Measurements from ENCODE around the gene KDF1.

KDF1 gene

DNA sequence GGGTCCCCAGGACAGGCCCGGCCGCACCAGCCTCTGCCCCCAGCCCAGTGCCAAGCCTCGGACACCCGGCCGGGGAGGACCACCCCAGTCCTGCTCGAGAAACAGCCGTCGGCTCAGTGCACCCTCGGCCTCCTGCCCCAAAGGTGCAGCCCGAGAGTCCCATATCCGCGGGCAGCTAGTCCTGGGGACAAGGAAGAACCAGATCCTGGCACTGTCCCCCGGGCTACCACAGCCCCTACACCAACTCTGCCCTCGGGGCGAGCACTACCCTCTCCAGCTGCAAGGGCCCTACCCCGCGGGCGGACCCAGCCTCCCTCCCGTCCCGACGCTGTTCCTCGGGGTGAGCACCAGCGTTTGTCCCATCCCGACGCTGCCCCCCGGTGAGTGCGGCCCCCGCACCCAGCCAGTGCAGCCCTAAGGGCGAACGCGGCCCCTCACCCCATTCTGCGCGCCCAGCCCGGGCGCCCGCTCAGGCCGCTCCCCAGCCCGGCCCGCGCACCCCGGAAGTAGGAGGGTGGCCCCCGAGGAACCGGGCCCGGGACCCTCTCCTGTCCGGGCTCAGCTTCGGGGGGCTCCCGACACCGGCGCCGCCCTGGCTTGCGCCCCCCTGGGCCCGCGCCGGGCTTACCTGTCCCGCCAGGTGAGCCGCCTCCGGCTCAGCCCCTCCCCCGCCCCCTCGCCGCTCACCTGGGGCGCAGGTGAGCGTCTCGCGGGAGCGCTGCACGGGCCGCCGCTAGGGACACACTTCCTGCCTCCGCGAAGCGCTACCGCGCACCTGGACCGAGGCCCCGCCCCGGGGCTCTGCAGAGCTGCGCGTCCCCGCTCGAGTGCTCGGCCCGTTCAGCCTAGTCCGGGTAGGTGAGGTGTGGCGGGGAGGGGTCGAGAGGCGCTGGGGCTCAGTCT lies at the start of gene KDF1:
Gene KDF1, minus strand, starts transcription at position 747 of the 903 bp plus-strand sequence. CDS start 8,088 bp downstream, outside the sequence.
- DNase-seq (ENCODE audit: low read depth) = no peak

GRCh38 chr1:27009601-27010197 lies 49.4 kb upstream of the KDF1 start:
- no peak for DNase-seq (ENCODE audit: low read depth)

DNA sequence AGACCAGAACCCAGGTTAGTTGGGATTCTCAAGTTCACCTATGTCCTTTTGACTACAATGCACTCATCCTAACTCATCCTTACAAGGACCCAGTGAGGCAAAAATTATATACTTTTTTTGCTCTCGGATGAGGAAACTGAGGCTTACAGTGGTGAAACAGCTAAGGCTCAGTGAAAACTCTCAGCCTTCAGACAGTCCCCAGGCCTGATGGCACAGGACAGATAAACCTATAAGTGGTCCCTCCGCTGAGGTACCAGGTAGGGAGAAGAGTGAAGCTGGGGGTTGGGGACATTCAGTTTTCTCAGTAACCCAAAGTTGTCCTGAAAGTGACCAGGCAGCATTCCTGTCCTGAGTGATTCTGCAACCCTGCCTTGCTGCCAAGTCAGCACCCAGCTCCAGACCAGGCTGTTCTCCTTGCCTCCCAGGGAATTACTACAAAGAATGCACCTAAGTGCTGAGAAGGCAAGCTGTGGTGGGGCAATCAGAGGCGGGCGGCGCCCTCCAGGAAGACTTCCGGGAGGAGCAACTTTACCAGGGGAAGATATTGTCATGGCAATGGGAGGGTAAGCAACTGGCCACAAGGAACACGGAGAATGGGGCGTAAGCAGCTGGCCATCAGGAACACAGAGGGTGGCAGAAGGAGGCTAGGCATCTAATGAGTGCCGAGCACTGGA lies 47.8 kb upstream of the KDF1 start:
- no peak for DNase-seq (ENCODE audit: low read depth)

DNA sequence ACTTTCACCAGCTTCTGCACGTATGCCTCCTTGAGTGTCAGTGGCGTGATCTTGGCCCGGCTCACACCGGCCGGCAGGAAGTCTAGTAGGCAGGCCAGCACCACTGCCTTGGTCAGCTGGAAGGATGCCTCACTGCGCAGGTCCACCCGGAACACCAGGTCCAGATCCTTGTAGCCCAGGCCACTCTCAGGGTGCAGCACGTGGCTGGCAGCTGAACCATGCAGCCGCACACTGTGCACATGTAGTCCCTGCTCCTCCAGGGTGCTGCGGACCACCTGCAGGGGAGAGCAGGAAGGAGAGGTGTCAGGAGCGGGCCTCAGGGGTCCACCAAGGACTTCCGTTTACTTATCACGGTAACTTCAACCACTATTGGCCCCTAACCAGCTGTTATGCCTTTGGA lies 46.4 kb upstream of the KDF1 start:
- DNase-seq (ENCODE audit: low read depth) = no peak

- DNase-seq (ENCODE audit: low read depth) = no peak
These were observed 45.6 kb upstream of the KDF1 start for GRCh38 chr1:27005648-27006496.

DNA sequence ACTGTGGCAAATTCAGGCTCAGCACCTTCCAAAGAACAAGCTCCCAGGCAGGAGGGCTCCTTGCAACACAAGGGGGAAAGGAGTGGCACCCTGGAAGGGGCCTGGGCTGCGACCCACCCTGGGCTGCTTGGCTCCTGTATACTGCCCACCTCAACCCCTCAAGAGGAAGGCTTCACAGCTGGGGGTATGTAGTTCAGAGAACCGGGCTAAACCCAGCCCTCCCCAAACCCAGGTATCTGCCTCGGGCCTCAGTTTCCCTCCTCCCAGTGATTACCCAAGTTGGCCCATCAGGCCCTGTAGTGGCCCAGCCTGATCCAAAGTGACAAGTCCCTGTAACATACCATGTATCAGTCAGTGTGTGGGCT lies 44.9 kb upstream of the KDF1 start:
- DNase-seq (ENCODE audit: low read depth) = no peak

- DNase-seq (ENCODE audit: low read depth) = no peak
These were observed 44.4 kb upstream of the KDF1 start for GRCh38 chr1:27004471-27005165.

DNA sequence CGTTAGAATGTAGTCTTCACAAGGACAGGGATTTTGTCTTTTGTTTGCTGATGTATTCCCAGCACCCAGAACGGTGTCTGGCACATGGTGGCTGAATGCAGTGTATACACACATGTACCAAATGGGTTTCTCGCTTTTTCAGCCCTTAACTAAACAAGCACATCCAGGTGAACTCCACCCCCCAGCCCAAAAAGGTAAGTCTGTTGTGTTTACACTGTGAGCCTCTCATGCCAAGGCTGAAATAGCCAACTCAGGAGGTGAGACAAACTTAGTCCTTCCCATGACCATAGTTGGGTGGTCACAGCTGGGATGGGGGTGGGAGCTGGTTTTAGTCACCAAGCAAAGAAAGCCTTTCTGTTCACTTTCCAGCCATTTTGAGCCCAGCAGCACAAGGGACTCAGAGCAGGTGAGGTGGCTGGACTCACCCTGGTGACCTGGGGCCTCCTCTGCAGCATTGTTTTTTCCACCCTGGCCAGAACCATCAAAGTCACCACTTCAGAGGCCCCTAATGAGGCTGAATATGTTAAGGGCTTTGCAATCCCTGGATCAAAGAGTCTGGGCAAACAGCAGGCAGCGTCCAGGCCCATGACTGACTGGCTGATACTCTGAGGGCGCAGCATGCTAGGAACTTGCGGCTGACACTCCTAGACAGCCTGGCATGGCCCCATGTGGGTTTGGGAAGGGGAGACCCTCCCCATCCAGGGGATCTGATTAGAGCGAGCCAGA lies 43.6 kb upstream of the KDF1 start:
- no peak for DNase-seq (ENCODE audit: low read depth)

GRCh38 chr1:27001570-27002360 lies 41.5 kb upstream of the KDF1 start:
- no peak for DNase-seq (ENCODE audit: low read depth)

GRCh38 chr1:27000817-27001460 lies 40.7 kb upstream of the KDF1 start:
- no peak for DNase-seq (ENCODE audit: low read depth)

DNA sequence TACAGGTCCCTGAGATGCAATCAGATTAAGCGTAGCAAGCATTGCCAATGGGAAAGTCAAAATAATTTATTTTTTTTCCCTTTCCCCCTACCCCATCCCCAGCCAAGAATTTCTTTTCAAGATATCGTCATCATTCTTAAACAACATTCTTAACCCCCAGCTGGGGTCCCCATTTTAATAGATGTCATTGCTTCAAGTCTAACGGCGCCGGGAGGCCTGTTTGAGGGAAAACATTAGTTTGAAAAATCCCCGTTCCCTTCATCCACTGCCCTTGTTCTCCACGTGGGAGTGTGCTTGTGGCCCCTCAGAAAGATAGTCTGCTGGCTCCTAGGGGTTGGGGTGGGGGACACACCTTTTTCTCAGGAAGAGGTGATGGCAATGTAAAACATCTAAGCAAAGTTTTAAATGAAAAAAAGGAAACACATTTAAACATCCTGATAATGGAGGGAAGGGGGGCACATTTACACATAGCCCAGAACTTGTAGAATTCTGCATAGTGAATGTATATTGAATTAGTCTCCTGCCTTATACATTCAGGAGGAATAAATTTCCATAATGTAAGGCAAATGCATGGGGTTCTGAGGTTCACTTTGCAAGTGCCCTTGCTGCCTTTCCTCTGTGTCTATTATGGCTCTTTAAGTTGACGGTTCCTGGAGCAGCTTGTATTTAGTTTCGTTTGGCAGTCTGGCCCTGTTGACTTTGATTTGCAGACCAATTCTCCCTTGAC lies 40.0 kb upstream of the KDF1 start:
- no peak for DNase-seq (ENCODE audit: low read depth)

DNA sequence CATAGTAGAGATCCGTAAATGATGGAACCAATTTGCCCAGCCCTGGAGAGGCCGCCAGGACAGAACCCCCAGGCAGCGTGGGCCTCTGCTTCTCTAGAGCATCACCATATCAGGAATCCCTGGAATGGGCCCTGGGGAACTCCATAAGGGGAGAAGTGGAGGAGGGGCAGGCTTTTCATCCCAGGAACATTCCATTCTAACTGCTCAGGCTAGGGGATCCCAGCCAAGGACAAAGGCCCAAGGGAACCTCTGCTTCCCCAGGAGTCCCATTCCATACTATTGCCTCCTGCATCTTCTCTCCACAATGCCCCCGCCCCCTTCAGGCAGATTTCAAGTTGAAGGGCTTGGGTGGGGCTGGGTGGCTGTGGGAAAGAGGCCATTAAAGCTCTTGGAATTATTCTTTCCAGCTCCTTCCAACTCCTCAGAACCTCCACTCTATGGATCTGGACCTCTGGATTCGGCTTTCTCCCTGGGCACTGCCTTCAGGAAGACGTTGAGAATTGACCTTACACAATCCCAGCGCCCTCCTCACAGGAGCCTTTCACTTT lies 39.2 kb upstream of the KDF1 start:
- DNase-seq (ENCODE audit: low read depth) = no peak

- no peak for DNase-seq (ENCODE audit: low read depth)
These were observed 38.4 kb upstream of the KDF1 start for GRCh38 chr1:26998429-26999300.

DNA sequence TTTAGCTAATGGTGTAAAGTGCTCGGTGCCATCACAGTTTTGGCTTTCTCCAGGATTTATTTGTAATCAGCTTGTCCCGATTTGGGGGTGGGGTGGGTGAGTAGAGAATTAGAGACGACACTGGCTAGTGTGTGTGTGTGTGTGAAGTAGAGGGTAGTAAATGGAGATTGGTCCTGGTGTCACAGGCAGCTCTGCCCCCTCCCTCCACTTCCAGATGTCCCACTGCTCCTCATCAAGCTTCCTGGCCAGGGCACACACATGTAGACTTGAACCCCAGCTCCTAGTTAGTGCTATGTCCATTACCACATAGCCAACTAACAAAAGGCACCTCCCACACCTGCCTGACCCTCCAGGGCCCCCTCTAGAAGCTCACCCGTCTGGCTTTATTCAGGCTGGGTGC lies 36.4 kb upstream of the KDF1 start:
- DNase-seq (ENCODE audit: low read depth) = no peak

DNA sequence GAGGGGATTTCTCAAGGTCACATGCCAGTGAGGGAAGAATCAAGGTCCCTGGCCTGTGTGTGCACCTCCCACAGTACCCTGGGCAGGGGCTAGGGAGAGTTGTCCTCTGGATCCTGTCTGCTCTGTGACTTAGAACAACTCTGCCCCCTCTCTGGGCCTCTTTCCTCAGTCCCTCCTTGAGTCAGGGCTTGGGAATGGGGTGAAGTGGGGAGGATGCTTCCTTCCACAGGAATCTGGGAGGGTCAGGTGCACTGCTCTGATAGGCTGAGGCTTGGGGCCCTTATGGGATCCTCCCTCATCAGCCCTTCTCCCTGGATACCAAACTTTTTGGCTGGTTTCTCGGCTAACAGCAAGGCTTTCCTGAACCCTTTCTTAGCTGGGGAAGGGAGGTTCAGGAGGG lies 35.8 kb upstream of the KDF1 start:
- no peak for DNase-seq (ENCODE audit: low read depth)

DNA sequence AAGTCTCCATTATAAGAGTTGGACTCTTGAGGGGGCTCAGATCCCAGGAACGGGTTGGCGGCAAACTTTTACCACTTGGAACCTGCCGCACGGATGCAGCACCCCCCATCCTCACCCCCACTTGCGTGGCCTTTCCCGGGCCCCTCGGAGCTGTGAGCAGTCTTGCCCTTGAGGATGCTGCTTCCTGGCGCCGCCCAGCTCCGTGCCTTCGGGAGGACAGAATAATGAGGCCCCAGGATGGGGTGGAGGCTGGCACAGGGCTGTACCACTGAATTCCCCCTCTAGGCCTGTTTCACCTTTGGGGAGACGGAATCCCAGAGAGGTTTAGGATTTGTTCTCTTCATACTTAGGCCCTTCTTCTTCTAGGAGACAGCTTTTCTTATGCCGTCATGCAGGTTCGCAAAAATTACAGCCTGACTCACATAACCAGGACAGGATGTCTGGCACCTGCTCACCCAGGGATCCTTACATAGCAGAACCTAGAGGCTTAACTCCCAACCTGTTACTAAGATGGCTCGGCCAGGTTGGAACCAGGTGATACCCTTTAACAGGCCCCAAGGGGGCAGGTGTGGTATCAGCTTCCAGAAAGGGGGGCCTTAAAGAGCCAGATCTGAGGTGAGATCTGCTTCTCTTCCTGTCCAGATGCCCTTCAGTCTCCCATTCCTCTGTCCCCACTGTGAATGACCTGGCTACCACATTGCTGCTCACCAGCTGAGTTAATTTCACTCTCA lies 34.7 kb upstream of the KDF1 start:
- DNase-seq (ENCODE audit: low read depth) = no peak

Data from stimulated activated CD8-positive, alpha-beta memory T cell treated with anti-CD3 and anti-CD28 coated beads, Interleukin-7, amount 100 ng/mL, for 24 hours (primary cell).